ENCODE data around the gene HOXA13.
A peak's percentile ranks its signal among the peaks of the same experiment; 100 is the strongest.

DNA sequence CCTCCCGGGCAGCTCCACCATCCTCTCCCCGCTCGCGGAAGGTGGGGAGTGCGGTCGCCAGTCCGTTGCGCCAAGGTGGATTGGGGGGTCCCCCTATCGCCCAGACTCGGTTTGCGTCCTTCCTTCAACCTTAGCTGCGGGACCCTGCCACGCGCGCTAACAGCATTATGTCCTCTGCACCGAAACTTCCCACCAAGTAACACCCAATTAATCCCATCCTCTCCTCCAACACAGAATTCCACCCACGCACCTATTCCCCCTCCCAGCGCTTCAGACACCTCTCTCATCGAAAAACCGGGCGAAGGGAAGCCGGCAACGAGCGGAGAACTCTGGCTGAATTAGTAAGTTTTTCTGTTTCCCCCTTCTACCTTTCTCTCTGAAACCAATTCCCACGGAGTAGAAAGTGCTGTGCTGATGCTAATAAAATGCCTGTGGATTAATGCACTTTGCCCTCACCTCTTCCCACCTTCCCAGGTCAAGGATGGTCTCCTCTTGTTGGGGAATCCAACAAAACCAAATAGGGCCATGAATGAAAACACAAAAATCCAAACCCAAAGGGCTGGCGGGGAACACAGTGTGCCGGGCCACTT lies 48.5 kb downstream of the HOXA13 start:
- TF ChIP-seq EZH2 (IDR thresholded peaks at IDR 0.05; ENCODE audit: low read depth, unreplicated experiment): peak; percentile 99
- TF ChIP-seq, protein P1, sequence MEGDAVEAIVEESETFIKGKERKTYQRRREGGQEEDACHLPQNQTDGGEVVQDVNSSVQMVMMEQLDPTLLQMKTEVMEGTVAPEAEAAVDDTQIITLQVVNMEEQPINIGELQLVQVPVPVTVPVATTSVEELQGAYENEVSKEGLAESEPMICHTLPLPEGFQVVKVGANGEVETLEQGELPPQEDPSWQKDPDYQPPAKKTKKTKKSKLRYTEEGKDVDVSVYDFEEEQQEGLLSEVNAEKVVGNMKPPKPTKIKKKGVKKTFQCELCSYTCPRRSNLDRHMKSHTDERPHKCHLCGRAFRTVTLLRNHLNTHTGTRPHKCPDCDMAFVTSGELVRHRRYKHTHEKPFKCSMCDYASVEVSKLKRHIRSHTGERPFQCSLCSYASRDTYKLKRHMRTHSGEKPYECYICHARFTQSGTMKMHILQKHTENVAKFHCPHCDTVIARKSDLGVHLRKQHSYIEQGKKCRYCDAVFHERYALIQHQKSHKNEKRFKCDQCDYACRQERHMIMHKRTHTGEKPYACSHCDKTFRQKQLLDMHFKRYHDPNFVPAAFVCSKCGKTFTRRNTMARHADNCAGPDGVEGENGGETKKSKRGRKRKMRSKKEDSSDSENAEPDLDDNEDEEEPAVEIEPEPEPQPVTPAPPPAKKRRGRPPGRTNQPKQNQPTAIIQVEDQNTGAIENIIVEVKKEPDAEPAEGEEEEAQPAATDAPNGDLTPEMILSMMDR (conservative IDR thresholded peaks at IDR 0.05; ENCODE audit: low read depth in 2 of 2): peak in 1 of 2 experiments; percentile 20; a peak in 1 of 4 replicates

Measured in GM23338 (cell line).